GM23248 (cell line): ENCODE data around the gene PLPPR1.

Experiments
- EZH2 ChIP-seq: fragments of 200-600 bp; sonication (generic); IDR thresholded peaks from 2 replicates; pipeline ENCODE4 v1.6.1; 2018; ENCODE audit warnings: antibody characterized with exemption, mild to moderate bottlenecking; ENCODE audit not compliant: insufficient read depth, poor library complexity, severe bottlenecking
- EZH2phosphoT487 ChIP-seq: fragments of 200-600 bp; sonication (generic); IDR thresholded peaks from 2 replicates; pipeline ENCODE4 v1.6.1; 2018; ENCODE audit warnings: antibody characterized with exemption, moderate library complexity, mild to moderate bottlenecking, low read depth; ENCODE audit not compliant: insufficient read depth

DNA sequence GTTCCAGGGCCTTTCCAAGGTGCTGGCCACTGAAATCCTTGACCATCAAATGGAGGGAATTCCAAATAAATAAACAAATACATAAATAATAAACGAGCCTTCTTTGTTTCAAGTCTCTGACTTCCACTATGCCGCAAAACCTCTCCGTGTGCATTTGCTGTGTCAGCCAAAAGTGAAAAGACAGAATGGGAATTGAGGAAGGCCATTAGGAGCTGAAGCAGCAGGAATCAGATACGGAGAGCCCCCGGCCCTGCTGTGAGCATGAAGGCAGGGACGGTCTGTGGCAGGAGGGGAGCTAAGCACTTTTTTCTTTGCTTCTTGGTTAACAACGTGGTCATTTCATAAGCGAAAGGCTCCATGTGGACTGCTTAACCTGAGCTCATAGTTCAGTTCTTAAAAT lies 26.1 kb downstream of the PLPPR1 start:
- TF ChIP-seq EZH2phosphoT487 (no peak), EZH2 (no peak)
